GM18519 (cell line): ENCODE data around the gene PTPN14.

ENCODE experiments used
- ATAC-seq: cut with Tn5 transposase; IDR thresholded peaks from one replicate; pipeline ENCODE4 v1.9.1; 2021; ENCODE audit warnings: mild to moderate bottlenecking, moderate library complexity; ENCODE audit not compliant: unreplicated experiment, low FRiP score

The PTPN14 gene

DNA sequence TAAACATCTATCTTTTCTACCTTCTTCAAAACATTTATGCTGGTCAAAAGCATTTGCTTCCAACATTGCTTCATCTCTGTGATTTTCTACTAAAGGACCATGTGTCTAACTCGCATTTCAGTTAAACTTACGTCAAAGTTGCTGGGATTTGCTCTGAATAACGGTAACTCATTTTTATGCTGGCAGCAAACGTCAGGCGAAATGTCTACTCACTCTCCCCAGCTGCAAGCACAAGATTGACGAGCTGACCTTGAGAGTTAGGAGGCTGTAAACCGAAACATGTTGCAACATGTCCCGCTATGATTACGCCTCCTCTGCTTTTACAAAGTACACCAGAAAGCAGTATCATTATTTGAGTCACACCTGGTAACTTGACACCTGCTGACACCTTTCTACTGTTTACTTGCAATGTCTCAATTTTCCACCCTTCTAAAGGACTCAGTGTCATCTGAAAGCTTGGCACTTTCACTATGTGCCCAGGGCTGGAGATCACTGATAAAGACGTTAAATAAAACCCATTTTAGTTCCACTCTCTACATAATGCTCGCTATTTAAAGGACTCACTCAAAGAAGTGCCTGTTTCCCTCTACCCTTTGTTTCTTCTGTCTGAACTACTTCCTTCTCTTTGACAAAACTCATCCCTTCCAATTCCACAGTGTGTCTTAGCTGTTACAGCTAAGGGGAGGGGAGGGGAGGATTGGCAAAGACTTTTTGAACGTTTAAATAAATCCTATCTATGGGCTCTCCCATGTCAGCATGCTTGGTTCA is 111.9 kb downstream of the PTPN14 start:
- ATAC-seq, result peak; percentile 96

DNA sequence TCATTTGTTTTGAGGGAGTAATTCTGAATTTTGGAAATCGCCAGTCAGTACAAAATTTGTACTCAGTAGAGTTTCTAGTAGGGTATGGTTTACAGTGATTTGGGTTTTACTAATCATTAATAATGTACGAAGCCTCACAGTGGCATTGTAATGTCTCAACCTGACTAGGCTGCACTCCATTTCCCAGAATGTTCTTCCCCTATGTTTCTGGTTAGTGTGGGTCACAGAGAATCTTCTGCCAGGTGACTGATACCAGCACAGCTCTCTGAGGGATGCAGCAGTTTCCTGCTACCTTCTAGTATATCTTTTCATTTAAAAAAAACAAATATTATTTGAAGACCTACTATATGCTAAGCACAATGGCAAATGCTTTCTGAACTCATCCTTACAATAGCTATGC is 112.9 kb downstream of the PTPN14 start:
- ATAC-seq, result no peak

DNA sequence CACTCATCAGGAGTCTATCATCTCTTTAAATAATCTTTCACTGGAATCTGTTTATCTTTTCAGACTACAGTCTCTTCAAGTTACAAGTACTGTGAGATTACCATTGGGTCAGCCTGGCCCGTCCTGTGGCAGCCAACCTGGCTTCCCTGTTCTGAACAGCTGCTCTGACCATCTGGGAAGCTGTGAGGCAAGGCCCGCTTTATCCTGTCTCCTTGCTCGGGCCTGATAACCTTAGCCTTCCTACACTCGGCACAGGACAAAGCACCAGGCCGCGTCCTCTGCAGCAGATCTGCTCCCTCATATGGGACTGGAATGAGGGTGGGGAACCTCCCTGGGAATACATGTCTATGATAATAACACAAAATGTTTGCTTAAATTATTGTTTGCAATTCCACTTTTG is 113.3 kb downstream of the PTPN14 start:
- no peak for ATAC-seq

DNA sequence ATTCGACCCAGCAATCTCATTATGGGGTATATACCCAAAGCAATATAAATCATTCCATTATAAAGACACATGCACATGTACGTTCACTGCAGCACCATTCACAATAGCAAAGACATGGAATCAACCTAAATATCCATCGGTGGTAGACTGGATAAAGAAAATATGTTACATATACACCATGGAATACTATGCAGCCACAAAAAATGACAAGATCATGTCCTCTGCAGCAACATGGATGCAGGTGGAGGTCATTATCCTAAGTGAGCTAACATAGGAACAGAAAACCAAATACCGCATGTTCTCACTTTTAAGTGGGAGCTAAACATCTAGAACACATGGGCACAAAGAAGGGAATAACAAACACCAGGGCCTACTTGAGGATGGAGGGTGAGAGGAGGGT is 115.5 kb downstream of the PTPN14 start:
- no peak for ATAC-seq

DNA sequence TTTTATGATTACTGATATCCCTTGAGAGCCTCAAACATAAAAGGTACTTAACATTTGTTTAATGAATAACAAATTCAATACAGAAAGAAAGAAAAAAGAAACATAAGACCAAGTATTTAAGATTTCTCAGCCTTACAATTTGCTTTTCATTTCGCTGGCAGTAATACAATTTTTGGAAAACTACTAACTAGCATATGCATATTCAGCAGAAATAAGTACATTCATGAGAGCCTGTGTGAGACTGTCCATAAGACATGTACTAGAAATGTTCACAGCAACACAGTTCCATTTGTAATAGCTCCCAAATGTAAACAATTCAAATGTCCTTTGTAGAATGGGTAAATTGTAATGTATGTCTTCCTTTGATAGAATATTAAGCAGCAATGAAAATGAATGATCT is 119.2 kb downstream of the PTPN14 start:
- ATAC-seq, result no peak

DNA sequence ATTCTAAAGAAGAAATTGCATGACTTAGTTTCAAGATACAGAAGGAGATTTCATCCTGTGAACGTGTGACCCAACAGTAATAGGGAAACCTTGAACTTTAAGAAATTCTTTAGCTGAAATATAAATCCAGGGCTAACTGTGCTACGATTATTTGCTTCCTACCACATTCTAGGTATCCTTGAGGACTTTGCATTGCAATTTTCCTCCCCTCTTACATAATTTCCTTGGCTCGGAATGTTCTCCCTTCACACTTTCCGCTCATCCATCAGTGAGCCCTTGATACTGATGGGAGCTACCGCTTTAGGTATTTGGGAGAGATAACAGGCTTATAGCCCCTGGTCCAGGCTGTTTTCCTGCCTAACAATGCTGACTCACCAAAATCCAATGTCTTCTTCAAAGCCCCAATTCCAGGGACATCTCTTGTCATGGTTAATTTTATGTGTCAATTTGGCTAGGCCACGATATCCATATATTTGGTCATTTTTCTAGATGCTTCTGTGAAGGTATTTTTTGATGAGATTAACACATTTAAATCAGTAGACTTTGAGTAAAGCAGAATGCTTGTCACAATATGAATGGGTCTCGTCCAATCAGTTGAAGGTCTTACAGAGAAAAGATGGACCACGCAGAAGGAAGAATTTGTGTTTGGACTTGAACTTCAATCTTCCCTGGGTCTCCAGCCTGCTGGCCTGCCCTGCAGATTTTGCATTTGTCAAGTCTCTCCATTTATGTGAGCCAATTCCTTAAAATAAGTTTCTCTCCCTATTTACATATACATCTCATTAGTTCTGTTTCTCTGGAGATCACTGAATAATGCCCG is 121.2 kb downstream of the PTPN14 start:
- ATAC-seq, result no peak

DNA sequence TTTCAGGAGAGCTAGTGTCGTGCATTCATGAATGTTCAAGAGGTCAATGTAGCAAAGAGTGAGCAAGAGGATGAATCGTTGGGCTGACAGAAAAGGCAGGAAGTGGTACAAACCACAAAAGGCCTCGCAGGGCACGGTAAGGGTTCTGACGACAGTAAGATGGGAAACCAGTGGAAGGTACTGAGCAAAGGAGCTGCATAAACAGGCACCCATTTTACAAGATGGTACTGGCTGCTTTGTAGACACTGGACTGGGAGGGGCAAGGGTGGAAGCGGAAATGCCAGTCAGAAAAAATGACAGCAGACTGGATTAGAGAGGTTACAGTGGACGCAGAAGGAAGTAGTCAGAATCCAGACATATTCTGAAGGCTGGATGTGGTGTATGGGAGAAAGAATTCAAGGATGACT is 123.5 kb downstream of the PTPN14 start:
- ATAC-seq, result peak; percentile 93

DNA sequence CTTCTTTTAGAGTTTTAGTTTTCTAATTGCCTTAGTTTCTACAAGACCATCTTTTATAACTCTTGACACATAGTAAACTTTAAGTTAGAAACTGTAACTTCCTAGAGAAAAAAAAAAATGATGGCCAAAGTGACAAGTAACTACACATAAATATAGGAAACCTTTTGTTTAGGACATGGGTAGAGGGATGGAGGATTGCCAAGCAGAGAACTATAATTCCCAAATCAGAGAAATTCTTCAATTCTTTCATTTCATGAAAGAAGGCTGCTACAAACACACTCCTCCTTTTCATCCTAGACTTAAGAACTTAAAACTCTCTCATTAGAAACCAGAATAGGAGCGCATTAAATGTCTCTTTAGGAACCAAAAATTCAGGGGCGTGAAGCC is 125.0 kb downstream of the PTPN14 start:
- ATAC-seq, result no peak

DNA sequence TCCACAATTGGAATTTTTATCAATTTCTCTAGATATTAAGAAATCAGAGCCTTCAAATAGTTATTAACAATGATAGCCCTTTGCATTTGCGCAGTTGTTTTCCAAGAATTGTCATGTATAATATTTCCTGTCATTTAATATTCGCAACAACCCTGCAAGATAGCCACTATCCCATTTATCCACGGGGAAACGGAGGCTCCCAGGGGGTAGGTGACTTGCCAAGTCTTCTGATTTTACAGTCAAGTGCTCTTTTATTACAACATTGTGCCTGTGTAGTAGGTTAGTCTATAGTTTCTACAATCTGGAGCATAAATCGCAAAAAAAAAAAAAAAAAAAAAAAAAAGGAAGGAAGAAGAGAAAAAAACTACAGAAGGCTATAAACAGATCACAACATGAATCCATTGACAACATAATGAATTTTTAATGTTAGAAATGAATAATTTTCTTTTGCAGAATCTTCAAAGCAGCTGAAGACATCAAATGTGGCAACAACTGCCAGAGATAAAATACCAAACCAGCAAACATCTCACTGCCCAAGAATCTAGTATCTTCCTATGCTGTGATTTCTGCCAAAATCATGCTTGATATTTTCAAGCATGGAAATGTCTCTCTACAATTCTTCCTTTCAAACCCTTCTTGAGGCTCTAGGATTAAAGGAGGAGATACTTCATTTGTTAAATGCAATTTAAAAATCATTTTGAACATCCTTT is 125.5 kb downstream of the PTPN14 start:
- no peak for ATAC-seq

DNA sequence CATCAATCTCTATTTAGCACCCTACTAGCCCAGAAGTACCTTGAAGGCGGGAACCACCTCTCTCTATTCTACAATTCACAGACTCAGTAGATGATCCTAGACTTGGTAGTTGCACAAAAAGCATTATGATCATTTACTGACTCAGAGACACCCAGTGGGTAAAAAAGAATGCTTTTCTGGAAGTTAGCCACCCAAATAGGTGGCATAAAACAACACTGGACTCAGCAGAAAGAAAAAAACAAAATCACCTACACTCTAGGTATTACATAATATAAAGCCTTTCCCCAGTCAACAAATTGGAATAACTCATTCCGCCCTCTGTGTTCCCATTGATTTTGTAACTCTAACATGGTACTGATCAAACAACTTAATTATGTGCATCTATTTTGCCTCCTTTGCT is 126.3 kb downstream of the PTPN14 start:
- ATAC-seq, result no peak

DNA sequence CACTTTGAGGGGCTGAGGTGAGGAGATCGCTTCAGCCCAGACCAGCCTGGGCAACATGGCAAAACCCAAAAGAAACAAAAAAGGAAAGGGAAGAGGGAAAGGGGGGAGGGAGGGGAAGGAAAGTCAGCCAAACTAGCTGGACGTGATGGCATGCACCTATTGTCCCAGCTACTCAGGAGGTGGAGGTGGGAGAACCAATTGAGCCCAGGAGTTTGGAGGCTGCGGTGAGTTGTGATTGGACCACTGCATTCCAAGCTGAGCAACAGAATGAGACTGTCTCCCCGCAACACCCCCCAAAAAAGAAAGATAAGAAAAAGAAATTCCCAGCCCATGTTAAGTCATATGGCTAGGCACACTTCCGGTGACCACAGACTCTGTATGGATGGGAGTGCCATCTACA is 128.4 kb downstream of the PTPN14 start:
- ATAC-seq, result no peak

DNA sequence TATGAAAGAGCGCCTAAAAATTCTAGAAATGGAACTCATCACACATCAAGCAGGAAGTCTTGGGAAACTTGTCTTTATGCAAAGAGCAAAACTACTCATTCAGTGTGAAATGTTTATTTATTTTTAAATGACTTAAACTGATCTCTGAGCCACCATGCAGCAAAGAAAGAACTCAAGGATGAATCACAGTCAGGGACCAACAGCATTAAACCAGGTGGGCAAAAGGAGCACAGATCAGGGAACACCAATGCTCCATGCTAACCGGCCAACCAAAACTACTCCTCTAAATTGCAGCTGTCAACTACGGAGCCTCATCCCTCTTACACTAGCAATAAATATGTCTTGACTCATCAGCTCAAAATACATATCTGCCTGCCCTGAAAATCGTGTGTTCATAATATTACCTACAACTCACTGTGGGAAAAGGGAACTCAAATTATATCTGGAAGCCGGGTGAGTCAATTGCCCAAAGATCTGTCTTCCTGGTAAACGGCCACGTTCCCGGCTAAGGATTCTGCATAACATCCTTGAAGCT is 129.2 kb downstream of the PTPN14 start:
- ATAC-seq, result no peak

DNA sequence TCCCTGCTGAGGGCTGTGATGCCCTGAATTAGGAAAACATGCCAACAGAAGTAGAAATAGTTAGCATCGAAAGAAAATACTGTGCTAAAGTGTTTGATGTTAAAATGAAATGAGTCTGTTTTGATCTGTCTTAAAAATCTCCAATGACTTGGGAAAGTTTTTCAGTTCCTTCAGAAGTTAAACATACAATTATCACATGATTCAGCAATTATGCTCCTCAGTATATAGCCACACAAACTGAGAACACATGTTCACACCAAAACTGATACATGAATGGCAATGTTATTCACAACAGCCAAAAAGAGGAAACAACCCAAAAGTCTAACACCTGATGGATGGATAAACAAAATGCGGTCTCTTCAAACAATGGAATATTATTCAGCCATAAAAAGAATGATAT is 130.6 kb downstream of the PTPN14 start:
- no peak for ATAC-seq

DNA sequence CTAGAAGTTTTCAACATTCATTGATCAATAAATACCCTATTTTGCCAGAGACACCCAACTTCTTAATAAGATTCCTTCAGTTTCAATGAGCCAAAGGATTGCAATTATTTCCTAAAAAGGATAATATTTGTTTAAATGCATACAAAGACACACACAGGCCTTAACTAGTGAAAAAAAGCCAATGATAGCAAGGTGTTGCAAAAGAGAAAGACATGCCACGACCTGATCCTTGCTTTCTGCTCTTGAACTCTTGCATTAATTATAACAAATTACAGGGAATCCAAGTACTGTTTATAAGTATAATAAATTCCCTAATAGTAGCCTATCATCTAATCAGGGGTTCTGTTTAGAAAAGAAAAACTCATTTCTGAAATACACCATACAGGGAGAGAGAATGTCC is 131.1 kb downstream of the PTPN14 start:
- no peak for ATAC-seq

DNA sequence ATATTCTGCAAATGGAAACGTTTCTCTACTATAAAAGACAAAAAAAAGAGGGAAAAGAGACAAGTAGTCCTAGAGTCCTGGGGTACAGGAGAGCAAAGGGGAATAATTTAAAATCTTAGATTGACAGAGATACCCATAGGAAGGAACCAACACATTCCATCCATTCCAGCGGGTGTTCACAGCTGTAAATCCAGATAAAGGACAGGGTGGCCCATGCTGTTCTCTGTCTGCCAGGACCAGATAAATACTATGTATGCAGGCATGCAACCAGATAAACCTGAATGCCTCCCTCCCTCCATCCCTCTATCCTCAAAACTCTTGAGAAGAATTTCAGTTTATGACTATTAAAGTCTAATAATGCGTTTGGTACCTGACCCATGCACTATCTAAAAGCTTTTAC is 131.8 kb downstream of the PTPN14 start:
- ATAC-seq, result no peak

DNA sequence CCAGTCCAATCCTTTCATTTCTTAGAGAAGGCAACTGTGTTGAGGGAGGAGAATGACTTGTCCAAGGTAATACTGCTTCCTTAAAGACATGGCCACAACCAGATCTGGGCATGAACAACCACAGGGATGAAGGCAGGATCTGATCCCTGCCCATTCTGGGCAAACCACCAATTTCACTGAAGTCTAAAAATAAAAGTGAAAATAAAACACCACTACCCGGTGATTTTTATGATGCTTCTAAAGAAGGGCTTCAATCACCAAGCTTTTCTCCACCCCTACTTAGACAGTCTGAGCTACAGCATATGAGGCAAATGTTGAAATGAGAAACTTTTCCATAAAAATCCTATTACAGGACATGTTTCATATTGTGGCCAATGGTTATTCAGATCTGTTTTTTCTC is 133.0 kb downstream of the PTPN14 start:
- no peak for ATAC-seq

DNA sequence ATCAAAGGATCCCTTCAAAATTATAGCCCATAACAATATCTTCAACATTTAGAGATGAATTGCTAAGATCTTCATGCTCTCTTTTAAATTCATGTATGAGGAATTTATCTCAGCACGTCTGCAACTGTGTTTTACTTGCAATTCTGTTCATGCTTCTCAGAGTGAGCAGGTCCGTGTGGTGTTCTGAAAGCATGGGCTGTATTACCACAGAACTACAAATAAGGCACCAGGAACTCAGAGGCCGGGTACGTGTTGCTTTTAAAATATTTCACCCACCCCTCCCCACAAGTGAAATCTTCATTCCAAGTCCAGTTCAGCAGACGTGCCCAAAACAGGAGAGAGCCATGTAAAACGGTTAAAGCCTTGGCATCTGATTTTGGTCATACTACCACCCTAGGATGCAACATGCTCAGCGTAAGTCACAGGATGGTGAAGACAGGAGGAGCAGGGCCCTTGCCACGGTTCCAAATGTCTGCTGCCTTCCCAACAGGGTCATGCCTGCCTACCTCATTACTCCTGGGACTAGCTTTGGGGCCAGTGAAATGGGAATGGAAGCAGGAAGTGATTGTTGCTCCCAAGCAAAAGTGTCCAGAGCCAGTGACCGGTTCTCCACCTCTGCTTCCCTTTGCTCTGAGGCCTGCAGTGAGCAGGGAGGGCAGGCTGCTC is 133.7 kb downstream of the PTPN14 start:
- no peak for ATAC-seq

DNA sequence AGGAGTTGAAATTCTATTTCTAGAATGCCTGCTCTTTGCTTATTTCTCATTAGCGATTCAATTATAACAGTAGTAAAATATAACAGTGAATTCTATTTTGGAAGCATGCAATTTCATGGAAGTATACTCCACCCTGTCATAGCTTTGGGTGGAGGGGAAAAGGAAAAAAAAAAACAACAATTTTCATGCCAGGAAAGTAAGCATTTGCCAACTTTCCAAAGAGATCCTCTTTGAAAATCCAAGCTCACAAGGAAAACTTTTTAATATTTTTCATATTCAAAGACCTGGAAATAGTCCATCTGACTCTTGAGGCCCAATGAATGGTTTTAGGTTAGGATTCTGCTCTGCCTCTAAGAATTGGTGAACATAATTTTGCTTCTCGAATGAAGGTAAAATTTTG is 134.5 kb downstream of the PTPN14 start:
- no peak for ATAC-seq

DNA sequence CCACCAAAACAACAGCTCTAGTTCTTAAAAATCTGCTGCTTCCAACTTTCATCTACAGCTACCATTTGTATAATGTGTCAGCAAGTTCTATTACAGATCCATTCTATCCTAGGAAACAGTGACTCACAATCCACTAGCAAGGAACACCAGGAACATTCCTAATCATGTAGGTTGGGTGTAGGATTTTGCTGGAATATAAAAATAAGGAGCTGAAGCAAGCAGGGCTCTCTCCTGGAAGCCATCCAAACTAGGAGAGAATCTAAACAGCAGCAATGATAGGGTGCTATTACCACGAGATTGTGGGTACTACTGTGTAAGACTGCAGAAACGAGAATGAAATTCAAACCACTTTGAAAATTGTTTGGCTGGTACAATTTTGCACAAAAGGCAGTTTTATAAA is 135.0 kb downstream of the PTPN14 start:
- ATAC-seq, result no peak

DNA sequence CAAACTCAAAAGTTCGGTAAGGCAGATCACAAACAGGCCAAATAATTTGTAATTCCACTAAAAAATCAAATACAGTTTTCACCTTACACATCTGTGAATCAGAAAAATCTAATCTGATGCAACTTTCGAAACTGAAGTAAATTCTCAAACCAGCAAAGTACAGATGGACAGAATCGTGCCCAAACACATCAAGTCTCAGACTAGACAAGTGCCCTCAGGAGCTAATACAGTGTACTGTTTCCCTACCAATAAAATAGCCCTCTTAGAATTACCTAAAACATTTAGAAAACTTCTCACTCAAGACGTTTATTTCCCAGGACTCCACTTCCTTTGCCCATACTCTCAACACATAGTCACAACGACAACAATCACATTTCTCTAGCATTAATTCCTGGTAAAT is 136.3 kb downstream of the PTPN14 start:
- ATAC-seq, result no peak

DNA sequence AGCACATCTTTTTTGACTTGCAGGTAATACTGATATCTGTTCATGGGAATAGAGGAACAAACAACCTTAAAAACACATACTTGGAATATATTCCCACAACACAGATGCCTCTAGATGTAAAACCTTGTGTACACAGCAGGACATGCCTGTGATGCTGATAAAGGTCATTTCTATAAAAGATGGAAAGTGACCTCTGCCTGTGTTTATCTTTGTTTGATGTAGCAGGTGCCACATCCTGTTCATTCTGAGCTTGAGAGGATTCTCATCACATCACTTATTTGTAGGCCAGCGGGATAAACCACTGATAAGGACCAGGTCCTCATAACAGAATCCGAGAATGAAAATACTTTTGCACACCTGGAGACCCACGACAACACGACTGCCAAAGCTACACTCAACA is 136.7 kb downstream of the PTPN14 start:
- no peak for ATAC-seq
